GM19324 (cell line): ENCODE measurements around the gene AKAP13.
A peak's percentile ranks its signal among the peaks of the same experiment; 100 is the strongest.

Source experiments
- ATAC-seq: cut with Tn5 transposase; IDR thresholded peaks from one replicate; pipeline ENCODE4 v1.9.1; 2021; ENCODE audit warnings: mild to moderate bottlenecking, moderate library complexity; ENCODE audit not compliant: unreplicated experiment, low FRiP score

The AKAP13 gene

GRCh38 chr15:85404918-85405866 is 24.8 kb downstream of the AKAP13 start:
- ATAC-seq = no peak

- no peak for ATAC-seq
Measured at GRCh38 chr15:85406916-85407315, 26.5 kb downstream of the AKAP13 start.

- peak; percentile 24 for ATAC-seq
Measured at GRCh38 chr15:85407421-85408269, 27.2 kb downstream of the AKAP13 start.

- peak; percentile 43 for ATAC-seq
Measured at GRCh38 chr15:85408270-85408746, 27.9 kb downstream of the AKAP13 start.

- ATAC-seq = no peak
Measured at GRCh38 chr15:85412066-85412465, 31.7 kb downstream of the AKAP13 start.

GRCh38 chr15:85412956-85413854 is 32.8 kb downstream of the AKAP13 start:
- peak; percentile 93 for ATAC-seq

GRCh38 chr15:85414037-85414436 is 33.6 kb downstream of the AKAP13 start:
- ATAC-seq = no peak

DNA sequence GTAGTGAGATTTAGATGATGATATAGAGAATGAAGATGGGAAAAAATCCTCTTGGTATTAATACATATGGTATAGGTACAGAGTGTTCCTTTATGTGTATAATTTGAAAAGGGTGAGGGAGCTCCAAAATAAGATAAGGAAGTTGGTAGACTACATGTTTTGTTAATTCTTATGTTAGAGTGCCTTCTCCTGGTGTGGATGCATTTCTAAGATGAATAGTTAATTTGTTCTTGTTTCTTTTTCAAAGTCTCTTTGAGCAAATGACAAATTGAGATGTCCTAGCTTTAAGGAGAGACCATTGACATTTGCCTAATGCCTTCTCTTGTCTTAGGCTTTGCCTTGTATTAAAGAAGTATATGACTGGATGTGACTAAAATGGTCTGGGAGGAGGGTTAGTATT is 34.1 kb downstream of the AKAP13 start:
- ATAC-seq = no peak

- no peak for ATAC-seq
Measured at GRCh38 chr15:85414991-85415390, 34.6 kb downstream of the AKAP13 start.

DNA sequence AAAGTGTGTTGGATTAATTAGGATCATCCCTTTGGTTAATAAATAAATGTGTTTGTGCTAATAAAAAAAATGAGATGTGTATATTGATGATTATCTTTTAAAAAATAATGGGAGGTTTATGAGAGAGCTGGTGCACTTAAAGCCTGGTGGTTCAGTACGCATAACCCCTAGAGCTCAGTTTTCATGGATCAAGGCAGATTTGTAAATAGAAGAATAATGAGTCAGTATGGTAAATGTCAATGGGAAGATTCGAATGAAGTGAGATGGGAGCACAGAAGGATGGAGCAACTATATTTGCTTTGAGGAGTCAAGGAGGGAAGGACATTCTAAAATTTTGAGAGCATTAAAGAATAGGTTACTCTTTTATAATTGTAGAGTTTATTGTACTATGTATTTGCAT is 35.4 kb downstream of the AKAP13 start:
- no peak for ATAC-seq

DNA sequence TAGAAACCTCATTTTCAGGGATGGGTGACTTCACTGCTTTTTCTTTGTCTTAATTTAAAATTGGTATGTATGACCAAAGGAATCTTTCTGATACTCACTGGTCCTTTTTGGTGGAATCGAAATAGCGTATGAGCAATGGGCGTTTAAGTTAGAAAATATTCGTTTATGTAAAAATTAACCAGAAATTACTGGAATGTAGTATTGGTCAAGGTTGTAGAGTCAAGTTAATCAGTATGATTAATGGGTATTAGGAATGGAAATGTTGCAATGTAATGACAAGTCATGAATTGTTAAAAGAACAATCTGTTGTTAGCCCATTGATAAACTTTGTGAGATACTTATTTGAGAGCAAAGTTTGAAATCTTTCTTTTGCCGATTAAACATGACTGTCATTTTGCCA is 36.9 kb downstream of the AKAP13 start:
- ATAC-seq = no peak

DNA sequence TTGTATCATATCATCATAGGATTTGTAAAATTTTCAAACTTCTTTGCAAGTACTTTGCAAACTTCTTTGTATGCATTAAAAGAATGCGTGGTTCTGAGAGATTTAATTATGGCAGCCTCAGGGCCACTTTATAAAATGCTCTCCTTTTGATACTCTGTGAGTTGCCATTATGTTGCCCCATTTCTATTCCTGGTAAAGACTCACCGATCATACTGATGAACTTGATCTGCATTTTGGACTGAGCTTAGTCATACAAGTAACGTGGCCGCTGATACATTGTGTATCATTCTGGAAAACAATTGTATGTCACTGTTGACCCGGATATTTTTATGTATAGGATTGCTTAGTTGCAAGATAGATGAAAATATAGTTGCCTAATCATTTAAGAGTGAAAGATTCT is 38.8 kb downstream of the AKAP13 start:
- no peak for ATAC-seq

DNA sequence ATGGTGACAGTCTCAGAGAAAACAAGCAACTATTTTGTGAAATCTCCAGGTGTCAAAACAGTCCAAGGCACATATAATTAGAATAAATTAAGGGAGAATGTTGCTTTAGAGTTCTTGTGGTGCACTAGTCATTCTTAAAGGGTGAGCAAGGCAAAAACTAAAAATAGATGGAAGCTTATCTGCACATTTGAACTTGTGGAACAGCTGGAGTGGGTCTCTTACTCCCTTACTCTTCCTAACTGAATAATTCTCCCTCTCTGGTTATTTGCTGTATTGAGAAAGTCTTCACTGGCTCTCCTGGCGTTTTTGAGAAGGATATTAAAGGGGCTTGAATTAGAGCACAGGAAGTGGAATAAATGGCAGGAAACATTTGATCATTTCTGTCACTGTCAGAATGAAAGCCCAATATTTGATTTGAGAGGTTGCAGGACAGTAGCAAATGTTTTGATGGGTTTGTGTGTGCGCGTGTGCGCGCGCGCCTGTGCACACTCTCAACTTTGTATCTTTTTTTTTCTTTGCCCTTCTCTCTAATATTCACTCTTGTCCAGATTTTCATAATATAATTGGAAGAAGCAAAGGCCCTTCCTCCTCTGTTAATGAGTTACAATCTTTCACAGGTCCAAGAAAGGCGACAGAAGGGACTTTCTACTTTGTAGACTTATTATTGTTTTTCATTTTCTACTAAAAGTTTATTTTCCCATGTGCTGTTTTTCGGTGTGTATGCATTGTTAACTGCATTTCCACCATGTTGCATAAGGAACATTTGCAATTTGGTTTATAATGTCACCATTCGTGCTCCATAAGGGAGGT is 40.9 kb downstream of the AKAP13 start:
- ATAC-seq = no peak

DNA sequence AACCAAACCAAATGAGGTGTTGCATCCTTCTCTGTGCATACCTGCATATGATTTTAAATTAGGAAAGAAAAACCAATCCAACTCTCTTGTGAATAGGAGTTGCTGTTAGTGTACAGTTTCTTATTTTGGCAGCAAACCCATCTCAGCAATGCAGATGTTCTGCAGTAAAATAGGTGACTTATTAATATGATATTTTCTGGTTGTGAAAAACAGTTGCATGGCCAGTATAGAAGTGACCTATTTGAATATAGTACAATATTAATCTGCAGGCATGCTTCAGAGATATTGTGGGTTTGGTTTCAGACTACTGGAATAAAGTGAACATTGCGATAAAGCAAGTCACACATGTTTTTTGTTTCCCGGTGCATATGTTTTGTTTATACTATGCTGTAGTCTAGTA is 42.2 kb downstream of the AKAP13 start:
- ATAC-seq = no peak

GRCh38 chr15:85423256-85423655 is 42.9 kb downstream of the AKAP13 start:
- no peak for ATAC-seq

DNA sequence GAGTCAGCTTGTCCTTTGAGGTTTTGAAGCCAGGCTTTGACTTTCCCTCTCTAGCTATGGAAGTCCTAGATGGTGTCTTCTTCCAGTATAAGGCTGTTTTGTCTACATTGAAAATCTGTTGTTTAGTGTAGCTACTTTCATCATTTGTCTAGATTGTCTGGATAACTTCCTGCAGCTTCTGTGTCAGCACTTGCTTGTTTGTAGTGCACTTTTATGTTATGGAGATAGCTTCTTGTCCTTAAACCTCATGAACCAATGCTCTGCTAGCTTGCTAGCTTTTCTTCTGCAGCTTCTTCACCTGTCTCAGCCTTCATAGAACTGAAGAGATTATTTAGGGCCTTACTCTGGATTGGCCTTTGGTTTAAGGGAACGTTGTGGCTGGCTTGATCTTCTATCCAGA is 43.8 kb downstream of the AKAP13 start:
- no peak for ATAC-seq

GRCh38 chr15:85426481-85426880 is 46.1 kb downstream of the AKAP13 start:
- no peak for ATAC-seq

DNA sequence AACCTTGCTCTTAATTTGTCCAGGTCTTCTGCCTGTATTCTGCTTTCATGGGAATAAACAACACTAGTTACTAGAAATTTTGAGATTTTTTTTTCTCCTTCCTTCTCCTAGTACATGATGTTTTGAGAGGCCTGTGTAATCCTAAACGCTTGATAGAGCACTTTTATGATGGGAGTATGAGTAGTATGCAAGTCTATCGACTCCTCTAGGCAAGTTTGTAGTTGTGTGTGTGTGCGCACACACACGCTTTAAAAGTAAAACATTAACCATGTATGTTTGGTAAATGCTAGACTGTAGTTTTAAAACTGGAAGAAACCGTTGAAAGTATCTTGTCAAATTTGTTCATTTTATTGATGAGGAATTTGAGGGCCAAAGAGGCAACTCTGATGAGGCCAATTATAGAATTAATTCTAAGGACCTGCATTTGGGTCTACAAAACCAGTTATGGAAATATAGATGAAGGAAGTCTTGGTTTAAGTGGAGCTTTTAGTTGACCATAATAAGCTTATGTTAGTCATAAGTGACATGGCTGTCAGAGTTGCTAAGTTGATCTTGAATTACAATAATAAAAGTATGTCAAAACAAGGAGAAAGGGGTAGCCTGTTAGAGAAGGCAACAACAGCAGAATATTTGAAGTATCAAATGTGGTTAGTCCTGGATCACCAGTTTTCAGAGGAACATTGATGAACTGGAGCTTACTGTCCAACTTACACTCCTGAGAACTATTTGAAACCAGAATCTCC is 47.1 kb downstream of the AKAP13 start:
- no peak for ATAC-seq

- ATAC-seq = no peak
Measured at GRCh38 chr15:85429522-85429921, 49.1 kb downstream of the AKAP13 start.
